Loucy (cell line): ENCODE measurements around the gene ADCY4.

Source experiments
- H2AFZ ChIP-seq: fragments of 200-600 bp; sonication (generic); 2 replicates; pipeline ENCODE4 v1.6.0; 2016; ENCODE audit warnings: antibody characterized with exemption, mild to moderate bottlenecking, low read length, moderate library complexity
- H3F3A ChIP-seq: fragments of 200-600 bp; 2 replicates; pipeline ENCODE4 v1.6.0; 2016; ENCODE audit warnings: antibody characterized with exemption, low read depth, mild to moderate bottlenecking
- H3K27me3 ChIP-seq: fragments of 200-600 bp; sonication (generic); 2 replicates; pipeline ENCODE4 v1.6.1; 2014; ENCODE audit warnings: low read length, mild to moderate bottlenecking; ENCODE audit not compliant: insufficient read depth, poor library complexity, severe bottlenecking
- H3K36me3 ChIP-seq: fragments of 200-600 bp; sonication (generic); 2 replicates; pipeline ENCODE4 v1.6.1; 2016; ENCODE audit warnings: low read length; ENCODE audit not compliant: insufficient read depth
- H3K4me1 ChIP-seq: fragments of 200-600 bp; sonication (generic); 2 replicates; pipeline ENCODE4 v1.5.1; 2014; ENCODE audit warnings: low read length, mild to moderate bottlenecking; ENCODE audit not compliant: insufficient read depth, poor library complexity, severe bottlenecking
- H3K4me2 ChIP-seq: fragments of 200-600 bp; sonication (generic); 2 replicates; pipeline ENCODE4 v1.6.0; 2014; ENCODE audit warnings: antibody characterized with exemption, low read length, low read depth, mild to moderate bottlenecking; ENCODE audit not compliant: poor library complexity, severe bottlenecking
- H3K4me3 ChIP-seq: fragments of 200-600 bp; sonication (generic); 2 replicates; pipeline ENCODE4 v1.5.1; 2014; ENCODE audit warnings: low read length, mild to moderate bottlenecking, mixed read lengths; ENCODE audit not compliant: poor library complexity, severe bottlenecking
- H3K79me2 ChIP-seq: fragments of 200-600 bp; sonication (generic); 2 replicates; pipeline ENCODE4 v1.6.1; 2014; ENCODE audit warnings: low read length; ENCODE audit not compliant: insufficient read depth
- H3K9ac ChIP-seq: fragments of 200-600 bp; sonication (generic); 2 replicates; pipeline ENCODE4 v1.6.0; 2014; ENCODE audit warnings: mild to moderate bottlenecking, low read depth, low read length, moderate library complexity; ENCODE audit not compliant: poor library complexity, severe bottlenecking
- H3K9me2 ChIP-seq: fragments of 200-600 bp; sonication (generic); replicated peaks from 2 replicates; pipeline ENCODE4 v1.6.1; 2016; ENCODE audit warnings: low read depth, low read length, mixed read lengths
- H3K9me3 ChIP-seq: fragments of 200-600 bp; sonication (generic); 2 replicates; pipeline ENCODE4 v1.6.1; 2014; ENCODE audit warnings: mild to moderate bottlenecking, antibody characterized with exemption, low read length, low read depth; ENCODE audit not compliant: insufficient read depth
- H4K20me1 ChIP-seq: fragments of 200-600 bp; sonication (generic); 2 replicates; pipeline ENCODE4 v1.6.0; 2014; ENCODE audit warnings: antibody characterized with exemption, low read length, mild to moderate bottlenecking; ENCODE audit not compliant: insufficient read depth, poor library complexity, severe bottlenecking
- CTCF ChIP-seq: fragments of 200-600 bp; sonication (generic); conservative IDR thresholded peaks from 2 replicates; pipeline ENCODE4 v1.5.1; 2014; ENCODE audit warnings: mild to moderate bottlenecking, antibody characterized with exemption, low read length
- EZH2phosphoT487 ChIP-seq: fragments of 200-600 bp; IDR thresholded peaks from 2 replicates; pipeline ENCODE4 v1.6.1; 2018; ENCODE audit warnings: antibody characterized with exemption, mild to moderate bottlenecking, moderate library complexity, borderline replicate concordance

ADCY4 gene

GRCh38 chr14:24348186-24348585 is 13.3 kb upstream of the ADCY4 start:
- no peak overlapping the region for H2AFZ ChIP-seq

GRCh38 chr14:24347134-24347533 is 12.3 kb upstream of the ADCY4 start:
- H3K9me2 ChIP-seq = no peaks in the 10 kb centered on the region
- no peaks in the 10 kb centered on the region for H3F3A ChIP-seq
- no peak for TF ChIP-seq CTCF
- TF ChIP-seq EZH2phosphoT487 = no peak
- H4K20me1 ChIP-seq = no peaks in the 10 kb centered on the region
- H3K9me3 ChIP-seq = no peaks in the 10 kb centered on the region
- H3K79me2 ChIP-seq = no peaks in the 10 kb centered on the region
- no peak overlapping the region for H2AFZ ChIP-seq
- no peaks in the 10 kb centered on the region for H3K36me3 ChIP-seq
- no peaks in the 10 kb centered on the region for H3K27me3 ChIP-seq
- H3K4me1 ChIP-seq = no peaks in the 10 kb centered on the region
- no peak overlapping the region for H3K9ac ChIP-seq
- no peak overlapping the region for H3K4me2 ChIP-seq
- H3K4me3 ChIP-seq = no peak overlapping the region

More at GRCh38 chr14:24348186-24348585, 13.3 kb upstream of the ADCY4 start:
- no peak overlapping the region for H3K4me3 ChIP-seq
- H3K79me2 ChIP-seq = no peaks in the 10 kb centered on the region
- H3K9me3 ChIP-seq = no peaks in the 10 kb centered on the region
- H3K36me3 ChIP-seq = no peaks in the 10 kb centered on the region
- H3K4me2 ChIP-seq = no peak overlapping the region
- H3K4me1 ChIP-seq = no peaks in the 10 kb centered on the region
- no peaks in the 10 kb centered on the region for H3K27me3 ChIP-seq
- H3F3A ChIP-seq = no peaks in the 10 kb centered on the region
- TF ChIP-seq CTCF = no peak
- no peak for TF ChIP-seq EZH2phosphoT487
- no peaks in the 10 kb centered on the region for H4K20me1 ChIP-seq
- H3K9ac ChIP-seq = no peak overlapping the region
- no peaks in the 10 kb centered on the region for H3K9me2 ChIP-seq

GRCh38 chr14:24343795-24344660 is 9.2 kb upstream of the ADCY4 start:
- Histone ChIP-seq H3K9me3 (no peaks in the 10 kb centered on the region), H3K79me2 (peaks cover 6% of the 10 kb centered on the region; the same call in 1 of the 2 replicates)

More at GRCh38 chr14:24343795-24344660, 9.2 kb upstream of the ADCY4 start:
- Histone ChIP-seq H2AFZ (no peak overlapping the region), H4K20me1 (no peaks in the 10 kb centered on the region), H3K9me2 (no peaks in the 10 kb centered on the region), H3K27me3 (no peaks in the 10 kb centered on the region), H3K4me3 (no peak overlapping the region), H3K9ac (no peak overlapping the region), H3K36me3 (no peaks in the 10 kb centered on the region), H3F3A (no peaks in the 10 kb centered on the region), H3K4me1 (peaks cover 3% of the 10 kb centered on the region), H3K4me2 (no peak overlapping the region)
- TF ChIP-seq EZH2phosphoT487 = no peak
- TF ChIP-seq CTCF = no peak
